Measurements from ENCODE around the gene OSGEP. TPM values are rescaled to one million over a fixed set of nuclear protein-coding genes. Genes with fewer than 3 reads are reported as not detected.

The OSGEP gene
- polyA plus RNA-seq (2012; ENCODE audit: insufficient read depth, insufficient read length), result 87.3 TPM

GRCh38 chr14:20454516-20455354, at the start of gene OSGEP, which contains the start of gene APEX1:
TSS of gene OSGEP (minus strand) at chr14:20454812. CDS start at chr14:20454683, 129 bp downstream.
TSS of gene APEX1 (plus strand) at chr14:20455226. CDS start at chr14:20455646, 420 bp downstream.
- peak; percentile 99 for DNase-seq (ENCODE audit: low read depth, low spot score)
- peak within 1 kb of the TSS; percentile 97 for H3K4me3 ChIP-seq (ENCODE audit: low read length)

DNA sequence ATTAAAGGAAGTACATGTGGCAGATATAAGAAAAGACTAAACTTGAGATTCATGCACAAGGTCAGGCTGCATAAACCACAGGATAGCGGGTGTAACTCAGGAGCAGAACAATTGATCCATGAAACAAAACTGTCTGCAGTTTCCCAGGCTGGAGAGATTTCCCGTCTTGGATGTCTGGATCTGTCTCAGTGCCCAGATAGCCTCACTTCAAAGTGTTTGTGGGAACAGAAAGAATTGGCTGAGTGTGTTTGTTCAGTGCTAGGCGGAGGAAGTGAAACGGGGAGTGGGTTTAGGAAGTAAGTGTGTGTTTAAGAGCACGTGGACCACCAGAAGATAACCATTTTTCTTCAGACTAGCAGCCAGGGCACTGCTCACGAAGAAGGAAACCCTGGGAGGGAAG, 49.3 kb upstream of the OSGEP start:
- no peak overlapping the region for H3K4me3 ChIP-seq (ENCODE audit: low read length)
- DNase-seq (ENCODE audit: low read depth, low spot score), result no peak

DNA sequence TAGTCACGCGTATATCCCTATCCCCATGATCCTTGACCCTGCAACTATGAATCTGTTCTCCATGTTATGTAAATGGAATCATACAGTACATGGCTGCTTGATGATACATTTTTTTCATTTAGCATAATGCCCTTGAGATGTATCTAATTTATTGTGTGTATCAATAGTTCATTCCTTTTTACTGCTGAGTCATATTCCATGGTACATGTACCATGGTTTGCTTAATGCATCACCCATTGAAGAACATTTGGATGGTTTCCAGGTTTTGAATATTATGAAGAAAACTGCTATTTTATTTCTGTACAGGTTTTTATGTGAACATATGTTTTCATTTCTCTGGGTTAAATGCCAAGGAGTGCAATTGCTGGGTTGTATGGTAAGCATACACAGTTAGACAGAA, 46.7 kb upstream of the OSGEP start:
- no peak overlapping the region for H3K4me3 ChIP-seq (ENCODE audit: low read length)
- DNase-seq (ENCODE audit: low read depth, low spot score), result no peak

DNA sequence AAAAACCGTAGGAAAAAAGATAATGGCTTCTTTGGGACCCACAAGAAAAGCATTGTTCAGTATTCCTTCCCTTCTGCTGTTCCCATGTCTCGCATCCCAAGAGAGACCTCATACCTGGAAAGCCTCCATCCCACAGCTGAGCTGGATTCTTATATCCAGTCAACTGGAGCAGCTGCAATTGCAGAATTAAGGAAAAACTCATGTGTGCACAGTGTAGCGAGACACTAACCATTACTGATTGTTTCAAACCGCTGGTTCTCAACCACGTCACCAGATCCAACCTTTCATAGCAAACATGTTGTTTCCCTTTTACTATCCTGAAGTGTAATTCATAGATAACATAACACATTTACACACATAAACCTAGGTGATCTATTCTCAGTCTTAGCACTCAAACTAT, 45.3 kb upstream of the OSGEP start:
- DNase-seq (ENCODE audit: low read depth, low spot score), result no peak
- no peak overlapping the region for H3K4me3 ChIP-seq (ENCODE audit: low read length)

DNA sequence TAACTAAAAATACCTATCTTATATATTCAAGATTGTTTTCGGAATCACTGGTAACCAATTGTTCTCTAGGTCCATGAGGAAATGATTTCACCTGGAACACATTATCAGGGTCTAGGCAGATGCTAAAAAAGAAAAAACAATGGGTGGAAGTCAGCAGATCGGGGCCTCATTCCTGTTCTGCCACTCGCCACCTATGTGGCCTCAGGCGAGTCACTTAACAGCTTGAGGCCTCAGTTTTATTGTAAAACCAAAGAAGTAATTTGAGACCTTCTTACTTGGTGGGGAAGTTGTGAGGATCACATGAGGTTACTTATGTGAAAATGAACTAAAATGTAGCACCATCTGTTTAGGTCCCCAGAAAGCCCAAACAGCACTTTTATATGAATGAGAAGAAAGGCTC, 44.5 kb upstream of the OSGEP start:
- no peak for DNase-seq (ENCODE audit: low read depth, low spot score)
- H3K4me3 ChIP-seq (ENCODE audit: low read length), result no peak overlapping the region

GRCh38 chr14:20498622-20499021, 44.0 kb upstream of the OSGEP start:
- no peak for DNase-seq (ENCODE audit: low read depth, low spot score)
- H3K4me3 ChIP-seq (ENCODE audit: low read length), result no peak overlapping the region

DNA sequence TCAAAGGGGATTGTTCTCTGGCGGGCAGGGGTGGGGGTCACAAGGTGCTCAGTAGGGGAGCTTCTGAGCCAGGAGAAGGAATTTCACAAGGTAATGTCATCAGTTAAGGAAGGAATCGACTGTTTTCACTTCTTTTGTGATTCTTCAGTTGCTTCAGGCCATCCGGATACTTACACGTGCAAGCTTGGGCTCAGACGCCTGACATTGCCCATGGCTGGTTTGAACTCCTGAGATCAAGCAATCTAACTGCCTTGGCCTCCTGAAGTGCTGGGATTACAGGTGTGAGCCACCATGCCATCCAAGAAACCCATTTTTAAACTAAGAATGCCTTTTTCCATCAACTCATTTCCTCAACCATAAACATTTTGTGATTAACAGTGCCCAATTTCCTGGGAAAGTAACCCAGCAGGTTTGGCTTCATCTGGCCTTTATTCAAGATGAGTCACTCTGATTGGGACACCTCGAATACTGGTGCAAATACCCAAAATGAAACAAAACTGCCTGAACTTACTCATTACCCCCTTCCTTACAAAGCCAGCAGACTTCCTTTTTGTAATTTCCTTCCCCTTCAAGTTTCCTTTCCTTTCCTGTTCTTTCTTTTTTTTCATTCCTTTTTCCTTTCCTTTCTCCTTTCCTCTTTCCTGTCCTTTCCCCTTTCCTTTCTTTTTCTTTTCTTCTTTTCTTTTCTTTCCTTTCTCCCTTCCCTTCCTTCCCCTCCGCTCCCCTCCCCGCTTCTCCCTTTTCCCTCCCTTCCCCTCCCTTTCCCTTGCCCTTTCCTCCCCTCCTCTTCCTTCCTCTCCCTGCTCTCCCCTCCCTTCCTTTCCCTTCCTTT, 40.5 kb upstream of the OSGEP start:
- no peak overlapping the region for H3K4me3 ChIP-seq (ENCODE audit: low read length)
- no peak for DNase-seq (ENCODE audit: low read depth, low spot score)

DNA sequence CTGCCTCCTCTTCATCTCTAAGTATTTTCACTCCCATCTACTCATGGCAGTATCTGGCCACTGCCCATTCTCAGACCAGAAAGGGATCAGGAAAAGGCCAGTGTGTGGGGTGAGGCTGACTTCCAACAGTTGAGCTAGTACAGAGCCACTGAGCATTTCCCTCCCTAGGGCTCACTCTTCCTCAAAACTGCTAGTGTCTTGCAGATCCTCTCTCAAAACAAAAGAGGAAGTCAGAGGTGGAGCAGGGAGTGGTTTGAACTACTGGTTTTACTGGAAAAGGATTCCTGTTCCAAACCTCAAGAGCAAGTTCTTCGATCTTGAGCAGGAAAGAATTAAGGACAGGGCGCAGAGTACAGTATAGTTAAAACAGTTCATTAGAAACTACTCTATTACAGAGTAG, 39.0 kb upstream of the OSGEP start:
- DNase-seq (ENCODE audit: low read depth, low spot score), result no peak
- H3K4me3 ChIP-seq (ENCODE audit: low read length), result no peak overlapping the region

- no peak for DNase-seq (ENCODE audit: low read depth, low spot score)
Measured at GRCh38 chr14:20492486-20492885, 37.9 kb upstream of the OSGEP start.

DNA sequence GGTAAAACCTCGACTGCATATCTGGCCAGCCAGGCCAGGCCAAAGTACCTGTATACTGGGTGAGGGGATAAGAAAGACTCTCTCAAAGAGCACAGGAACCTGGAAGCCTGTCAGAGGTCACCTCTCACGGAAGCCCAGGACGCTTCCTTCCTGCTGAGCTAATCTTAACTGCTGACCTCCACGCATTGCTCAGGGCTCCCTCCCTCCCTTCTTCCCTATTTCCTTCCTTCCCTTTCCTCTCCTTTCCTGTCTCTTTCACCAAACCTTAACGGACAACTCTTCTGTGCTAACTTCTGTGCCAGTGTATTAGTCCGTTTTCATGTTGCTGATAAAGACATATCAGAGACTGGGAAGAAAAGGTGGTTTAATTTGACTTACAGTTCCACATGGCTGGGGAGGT, 36.0 kb upstream of the OSGEP start:
- DNase-seq (ENCODE audit: low read depth, low spot score), result no peak
- no peak overlapping the region for H3K4me3 ChIP-seq (ENCODE audit: low read length)

More at GRCh38 chr14:20492486-20492885, 37.9 kb upstream of the OSGEP start:
- H3K4me3 ChIP-seq (ENCODE audit: low read length), result no peak overlapping the region

- DNase-seq (ENCODE audit: low read depth, low spot score), result peak; percentile 76
- peak overlapping the region; percentile 7; the same call in 1 of the 2 replicates for H3K4me3 ChIP-seq (ENCODE audit: low read length)
Measured at GRCh38 chr14:20489093-20489994, 34.7 kb upstream of the OSGEP start.

DNA sequence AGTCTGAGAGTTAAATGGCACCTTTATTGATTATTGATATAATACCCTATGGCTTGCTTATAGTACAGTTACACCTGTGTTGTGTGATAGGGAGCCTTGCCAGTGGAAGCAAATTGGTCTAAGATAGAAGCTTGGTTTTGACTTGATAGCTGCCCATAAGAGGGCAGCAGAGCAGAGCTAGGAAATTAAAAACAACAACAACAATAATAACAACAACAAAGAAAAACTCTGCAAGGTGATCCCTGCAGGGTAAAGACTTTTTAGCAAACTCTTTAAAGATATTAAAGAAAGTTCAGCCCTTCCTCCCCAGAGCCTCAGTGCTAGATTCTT, 32.7 kb upstream of the OSGEP start:
- DNase-seq (ENCODE audit: low read depth, low spot score), result no peak
- no peak overlapping the region for H3K4me3 ChIP-seq (ENCODE audit: low read length)

GRCh38 chr14:20486684-20487395, 32.2 kb upstream of the OSGEP start:
- H3K4me3 ChIP-seq (ENCODE audit: low read length), result no peak overlapping the region
- peak; percentile 75 for DNase-seq (ENCODE audit: low read depth, low spot score)

GRCh38 chr14:20485900-20486299, 31.3 kb upstream of the OSGEP start:
- H3K4me3 ChIP-seq (ENCODE audit: low read length), result no peak overlapping the region
- no peak for DNase-seq (ENCODE audit: low read depth, low spot score)

- DNase-seq (ENCODE audit: low read depth, low spot score), result no peak
- H3K4me3 ChIP-seq (ENCODE audit: low read length), result no peak overlapping the region
Measured at GRCh38 chr14:20482382-20482781, 27.8 kb upstream of the OSGEP start.

DNA sequence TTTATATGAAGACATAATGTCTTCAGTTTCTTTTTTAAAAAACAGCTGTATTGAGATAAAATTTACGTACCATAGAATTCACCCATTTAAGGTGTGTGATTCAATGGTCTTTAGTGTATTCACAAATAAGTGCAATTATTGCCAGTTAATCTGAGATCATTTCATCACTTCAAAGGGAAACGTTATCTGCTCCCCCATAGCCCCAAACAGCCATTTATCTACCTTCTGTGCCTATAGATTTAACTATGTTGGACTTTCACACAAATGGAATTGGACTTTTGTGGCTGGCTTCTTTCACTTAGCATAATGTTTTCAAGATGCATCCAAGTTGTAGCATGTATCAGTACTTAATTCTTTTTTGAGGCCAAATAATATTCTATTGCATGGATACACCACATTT, 24.3 kb upstream of the OSGEP start:
- H3K4me3 ChIP-seq (ENCODE audit: low read length), result no peak overlapping the region

DNA sequence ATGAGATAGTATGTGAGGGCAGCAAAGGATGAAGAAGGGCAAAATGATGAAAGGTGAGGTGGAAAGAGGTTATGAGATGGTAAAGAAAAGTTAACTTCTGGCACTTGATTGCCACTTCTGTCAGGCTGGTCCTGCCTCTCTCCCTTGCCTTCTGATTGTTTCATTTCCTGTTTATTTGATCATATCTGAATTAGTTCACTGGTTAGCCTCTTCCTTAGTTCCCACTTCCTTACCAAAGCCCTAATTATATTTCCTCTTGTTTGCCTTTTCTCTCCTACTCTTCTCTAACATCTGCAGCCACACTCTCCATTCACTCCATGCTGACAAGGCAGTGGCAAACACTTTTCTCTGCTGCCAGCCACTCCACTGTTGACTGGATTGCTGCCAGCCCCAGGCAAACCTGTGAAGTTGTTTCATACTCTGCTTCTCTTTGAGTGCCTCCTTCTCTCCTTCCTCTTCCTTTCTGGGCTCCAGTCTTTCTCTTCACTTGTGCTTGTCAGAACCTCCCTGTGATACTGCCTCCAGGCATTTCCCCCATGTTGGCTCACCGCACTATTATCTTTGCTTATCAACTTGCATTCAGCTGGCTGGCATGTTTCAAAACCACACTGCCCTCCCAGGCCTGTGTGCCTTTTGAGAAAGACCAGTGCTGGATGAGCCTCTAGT, 22.7 kb upstream of the OSGEP start:
- peak overlapping the region; percentile 1; the same call in 1 of the 2 replicates for H3K4me3 ChIP-seq (ENCODE audit: low read length)
- peak; percentile 94 for DNase-seq (ENCODE audit: low read depth, low spot score)

More for the DNA sequence above, 24.3 kb upstream of the OSGEP start:
- DNase-seq (ENCODE audit: low read depth, low spot score), result no peak

GRCh38 chr14:20476776-20477175, 22.2 kb upstream of the OSGEP start:
- DNase-seq (ENCODE audit: low read depth, low spot score), result no peak
- peak overlapping the region; percentile 18 for H3K4me3 ChIP-seq (ENCODE audit: low read length)
